ENCODE data around the gene PTPN13. TPM values are rescaled to one million over a fixed set of nuclear protein-coding genes. Genes with fewer than 3 reads are reported as not detected.

The PTPN13 gene
- total RNA-seq, 1 donor from 2014 or later, result 55.7 TPM

DNA sequence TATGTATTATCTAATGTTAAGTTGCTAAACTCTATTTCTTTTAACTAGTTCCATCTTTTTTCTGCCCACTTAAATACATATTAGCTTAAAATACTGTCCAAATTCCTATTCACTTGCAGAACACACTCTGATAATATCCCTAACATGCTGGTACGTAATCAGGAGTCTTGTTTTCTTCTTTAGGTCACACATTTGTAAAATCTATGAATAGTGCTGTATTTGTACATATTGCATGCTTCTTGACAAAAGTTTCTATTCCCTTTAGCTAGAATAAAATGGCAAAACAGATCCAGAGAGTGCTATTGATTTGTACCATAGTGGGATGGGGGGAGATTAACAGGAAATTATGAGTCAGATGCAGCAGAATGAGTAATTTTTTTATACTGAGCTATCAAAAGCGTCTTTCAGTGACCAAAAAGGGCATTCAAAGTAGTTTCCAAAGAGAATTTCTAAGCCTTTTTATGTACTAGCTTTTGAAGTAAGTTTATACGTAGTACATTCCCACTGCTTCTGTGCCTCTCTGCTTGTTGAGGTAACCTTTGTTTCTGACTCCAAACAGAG, 126.5 kb downstream of the PTPN13 start:
- Mint-ChIP-seq H3K4me1 (ENCODE audit: unreplicated experiment) (peaks cover 8% of the 10 kb centered on the region), H3K36me3 (ENCODE audit: unreplicated experiment) (peaks cover 40% of the 10 kb centered on the region), H3K27ac (ENCODE audit: unreplicated experiment) (no peak overlapping the region), H3K9me3 (ENCODE audit: unreplicated experiment) (peaks cover 12% of the 10 kb centered on the region), H3K4me3 (ENCODE audit: unreplicated experiment) (no peak overlapping the region), H3K27me3 (ENCODE audit: unreplicated experiment) (no peaks in the 10 kb centered on the region)
- TF ChIP-seq, protein P1, sequence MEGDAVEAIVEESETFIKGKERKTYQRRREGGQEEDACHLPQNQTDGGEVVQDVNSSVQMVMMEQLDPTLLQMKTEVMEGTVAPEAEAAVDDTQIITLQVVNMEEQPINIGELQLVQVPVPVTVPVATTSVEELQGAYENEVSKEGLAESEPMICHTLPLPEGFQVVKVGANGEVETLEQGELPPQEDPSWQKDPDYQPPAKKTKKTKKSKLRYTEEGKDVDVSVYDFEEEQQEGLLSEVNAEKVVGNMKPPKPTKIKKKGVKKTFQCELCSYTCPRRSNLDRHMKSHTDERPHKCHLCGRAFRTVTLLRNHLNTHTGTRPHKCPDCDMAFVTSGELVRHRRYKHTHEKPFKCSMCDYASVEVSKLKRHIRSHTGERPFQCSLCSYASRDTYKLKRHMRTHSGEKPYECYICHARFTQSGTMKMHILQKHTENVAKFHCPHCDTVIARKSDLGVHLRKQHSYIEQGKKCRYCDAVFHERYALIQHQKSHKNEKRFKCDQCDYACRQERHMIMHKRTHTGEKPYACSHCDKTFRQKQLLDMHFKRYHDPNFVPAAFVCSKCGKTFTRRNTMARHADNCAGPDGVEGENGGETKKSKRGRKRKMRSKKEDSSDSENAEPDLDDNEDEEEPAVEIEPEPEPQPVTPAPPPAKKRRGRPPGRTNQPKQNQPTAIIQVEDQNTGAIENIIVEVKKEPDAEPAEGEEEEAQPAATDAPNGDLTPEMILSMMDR (IDR thresholded peaks at IDR 0.05), result no peak
- DNase-seq (ENCODE audit: extremely low spot score, unreplicated experiment), result no peak

DNA sequence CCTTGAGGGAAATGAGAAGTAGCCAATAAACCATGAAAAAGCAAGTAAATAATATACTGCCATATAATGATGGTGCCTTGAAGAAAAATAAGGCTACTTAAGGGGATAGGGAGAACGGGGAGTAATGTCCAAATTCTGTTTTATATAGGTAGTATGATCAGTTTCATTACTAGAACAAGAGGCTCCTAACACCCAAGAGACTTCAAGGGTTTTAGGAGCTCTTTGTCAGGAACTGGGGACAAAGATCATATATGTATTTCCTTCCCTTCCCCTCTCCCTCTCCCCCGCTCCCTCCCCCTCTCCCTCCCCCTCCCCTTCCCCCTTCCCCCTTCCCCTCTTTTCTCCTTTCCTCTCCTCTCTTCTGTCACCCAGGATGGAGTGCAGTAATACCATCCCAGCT, 127.3 kb downstream of the PTPN13 start:
- H3K36me3 Mint-ChIP-seq (ENCODE audit: unreplicated experiment), result peaks cover 48% of the 10 kb centered on the region
- H3K4me3 Mint-ChIP-seq (ENCODE audit: unreplicated experiment), result no peak overlapping the region
- H3K27me3 Mint-ChIP-seq (ENCODE audit: unreplicated experiment), result no peaks in the 10 kb centered on the region
- DNase-seq (ENCODE audit: extremely low spot score, unreplicated experiment), result no peak
- H3K9me3 Mint-ChIP-seq (ENCODE audit: unreplicated experiment), result peaks cover 21% of the 10 kb centered on the region
- no peak overlapping the region for H3K27ac Mint-ChIP-seq (ENCODE audit: unreplicated experiment)
- H3K4me1 Mint-ChIP-seq (ENCODE audit: unreplicated experiment), result peaks cover 8% of the 10 kb centered on the region
- TF ChIP-seq, protein P1 (IDR thresholded peaks at IDR 0.05), result no peak

DNA sequence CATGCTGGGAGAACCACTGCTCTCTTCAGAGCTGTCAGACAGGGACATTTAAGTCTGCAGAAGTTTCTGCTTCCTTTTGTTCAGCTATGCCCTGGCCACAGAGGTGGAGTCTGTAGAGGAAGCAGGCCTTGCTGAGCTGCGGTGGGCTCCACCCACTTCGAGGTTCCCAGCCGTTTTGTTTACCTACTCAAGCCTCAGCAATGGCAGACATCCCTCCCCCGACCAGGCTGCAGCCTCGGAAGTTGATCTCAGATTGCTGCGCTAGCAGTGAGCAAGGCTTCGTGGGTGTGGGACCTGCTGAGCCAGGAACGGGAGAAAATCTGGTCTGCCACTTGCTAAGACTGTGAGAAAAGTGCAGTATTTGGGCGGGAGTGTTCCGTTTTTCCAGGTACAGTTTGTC, 136.2 kb downstream of the PTPN13 start:
- no peaks in the 10 kb centered on the region for H3K27me3 Mint-ChIP-seq (ENCODE audit: unreplicated experiment)
- DNase-seq (ENCODE audit: extremely low spot score, unreplicated experiment), result no peak
- TF ChIP-seq, protein P1 (IDR thresholded peaks at IDR 0.05), result no peak
- no peak overlapping the region for H3K27ac Mint-ChIP-seq (ENCODE audit: unreplicated experiment)
- no peaks in the 10 kb centered on the region for H3K4me1 Mint-ChIP-seq (ENCODE audit: unreplicated experiment)
- no peak overlapping the region for H3K4me3 Mint-ChIP-seq (ENCODE audit: unreplicated experiment)
- peaks cover 22% of the 10 kb centered on the region for H3K9me3 Mint-ChIP-seq (ENCODE audit: unreplicated experiment)
- H3K36me3 Mint-ChIP-seq (ENCODE audit: unreplicated experiment), result peaks cover 71% of the 10 kb centered on the region

DNA sequence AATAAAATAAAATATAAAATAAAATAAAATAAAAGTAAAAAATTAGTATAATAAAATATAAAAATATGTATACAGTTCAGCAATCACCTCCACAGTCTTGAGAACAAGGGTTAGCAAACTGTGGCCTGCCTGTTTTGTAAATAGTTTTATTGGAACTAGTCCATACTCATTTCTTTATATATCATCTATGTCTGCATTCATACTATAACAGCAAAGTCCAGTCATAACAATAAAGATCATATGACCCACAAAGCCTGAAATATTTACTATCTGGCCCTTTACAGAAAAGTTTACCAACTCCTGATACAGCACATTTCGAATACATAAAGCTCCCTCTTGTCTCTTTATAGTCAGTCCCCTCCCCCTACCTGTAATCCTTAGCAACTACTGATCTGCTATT, 143.1 kb downstream of the PTPN13 start:
- TF ChIP-seq, protein P1 (IDR thresholded peaks at IDR 0.05), result no peak
- no peak overlapping the region for H3K27ac Mint-ChIP-seq (ENCODE audit: unreplicated experiment)
- H3K9me3 Mint-ChIP-seq (ENCODE audit: unreplicated experiment), result no peaks in the 10 kb centered on the region
- no peaks in the 10 kb centered on the region for H3K4me1 Mint-ChIP-seq (ENCODE audit: unreplicated experiment)
- no peak for DNase-seq (ENCODE audit: extremely low spot score, unreplicated experiment)
- H3K27me3 Mint-ChIP-seq (ENCODE audit: unreplicated experiment), result no peaks in the 10 kb centered on the region
- peaks cover 71% of the 10 kb centered on the region for H3K36me3 Mint-ChIP-seq (ENCODE audit: unreplicated experiment)
- H3K4me3 Mint-ChIP-seq (ENCODE audit: unreplicated experiment), result no peak overlapping the region

DNA sequence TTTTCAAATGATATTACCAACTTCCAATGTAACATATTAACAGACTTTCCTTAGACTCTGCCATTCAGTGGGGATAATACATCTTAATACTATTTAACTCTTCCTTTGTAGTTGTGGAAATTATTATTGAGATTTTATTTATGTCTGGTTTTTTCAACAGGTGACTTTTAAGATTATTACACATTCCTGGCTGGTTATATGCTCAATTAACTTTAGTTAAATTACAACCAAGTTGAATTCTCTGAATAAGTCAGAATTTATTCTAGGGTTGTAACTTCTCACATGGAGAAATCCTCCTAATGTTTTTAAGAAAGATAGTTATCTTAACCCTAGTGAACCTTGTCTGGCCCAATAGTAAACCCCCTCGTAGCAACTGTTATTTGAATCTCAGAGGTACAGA, 147.7 kb downstream of the PTPN13 start:
- TF ChIP-seq, protein P1 (IDR thresholded peaks at IDR 0.05), result no peak
- Mint-ChIP-seq H3K9me3 (ENCODE audit: unreplicated experiment) (no peaks in the 10 kb centered on the region), H3K27me3 (ENCODE audit: unreplicated experiment) (no peaks in the 10 kb centered on the region), H3K4me3 (ENCODE audit: unreplicated experiment) (no peak overlapping the region), H3K4me1 (ENCODE audit: unreplicated experiment) (no peaks in the 10 kb centered on the region), H3K27ac (ENCODE audit: unreplicated experiment) (no peak overlapping the region), H3K36me3 (ENCODE audit: unreplicated experiment) (peaks cover 57% of the 10 kb centered on the region)
- no peak for DNase-seq (ENCODE audit: extremely low spot score, unreplicated experiment)

Data from osteocyte (in vitro differentiated cells).